ENCODE measurements around the gene DCC. TPM values are rescaled to one million over a fixed set of nuclear protein-coding genes. Genes with fewer than 3 reads are reported as not detected.

DCC gene
- total and polyA plus RNA-seq, 2 donors (not counting 1 experiment from before 2014, with no cell fraction given): not detected

DNA sequence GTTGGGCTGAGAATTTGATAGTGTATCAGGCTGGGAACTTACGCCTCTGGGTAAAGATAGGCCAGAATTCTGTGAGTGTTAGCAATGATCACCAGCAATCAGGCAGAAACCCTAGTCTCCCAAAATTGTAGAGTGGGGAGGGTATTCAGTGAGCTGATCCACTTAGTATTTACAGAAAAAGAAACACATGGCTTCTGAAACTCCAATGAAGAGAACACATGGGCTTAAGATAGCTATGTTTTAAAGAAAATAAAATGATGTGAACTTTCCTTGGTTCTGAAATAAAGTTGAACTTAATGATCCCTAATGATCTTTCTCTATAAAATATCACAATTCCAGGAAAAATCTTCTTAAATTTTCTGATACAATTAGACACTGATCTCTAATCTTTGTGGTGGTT is 472.8 kb downstream of the DCC start:
- Histone ChIP-seq H2AFZ (ENCODE audit: insufficient read depth, low read depth, low read length, poor library complexity, severe bottlenecking) (no peak overlapping the region), H3K4me3 (ENCODE audit: control extremely low read depth in 1 of 5, extremely low read depth in 1 of 5, insufficient read depth in 1 of 5, low read depth in 2 of 5, low read length in 4 of 5) (no peak overlapping the region), H3K9me3 (ENCODE audit: control extremely low read depth in 1 of 3, control insufficient read depth in 2 of 3, insufficient read depth in 1 of 3, low read length in 2 of 3) (peaks cover 0 to 9% (median 1%) of the 10 kb centered on the region in 3 donors), H4K20me1 (ENCODE audit: control insufficient read depth, insufficient read depth, low read length, poor library complexity, severe bottlenecking) (no peaks in the 10 kb centered on the region), H3K79me2 (ENCODE audit: control insufficient read depth, insufficient read depth, low read length) (no peaks in the 10 kb centered on the region), H3K4me2 (replicated peaks; ENCODE audit: low read depth, low read length, poor library complexity, severe bottlenecking) (no peak overlapping the region), H3K4me1 (ENCODE audit: control insufficient read depth in 2 of 2, insufficient read depth in 2 of 2, low read length in 2 of 2) (no peaks in the 10 kb centered on the region), H3K36me3 (replicated peaks in 1 of 2; ENCODE audit: control extremely low read depth in 1 of 2, control insufficient read depth in 1 of 2, extremely low read depth in 1 of 2, insufficient read depth in 2 of 2, low read length in 1 of 2) (no peaks in the 10 kb centered on the region), H3K27me3 (replicated peaks in 1 of 4; ENCODE audit: control extremely low read depth in 1 of 4, control insufficient read depth in 3 of 4, insufficient read depth in 4 of 4, low read length in 3 of 4) (no peaks in the 10 kb centered on the region), H3K27ac (ENCODE audit: low read length in 2 of 2) (no peak overlapping the region), H3K9ac (ENCODE audit: low read length) (no peak overlapping the region)
- DNase-seq: no peak
- TF ChIP-seq EZH2 (IDR thresholded peaks at IDR 0.05; ENCODE audit: borderline replicate concordance, insufficient read depth, low read depth, low read length, poor library complexity, severe bottlenecking) (no peak), CTCF (IDR thresholded peaks at IDR 0.05) (no peak)
- Mint-ChIP-seq H3K9me3 (ENCODE audit: insufficient read depth) (no peaks in the 10 kb centered on the region), H3K4me1 (no peaks in the 10 kb centered on the region), H3K27ac (no peak overlapping the region), H3K4me3 (no peak overlapping the region), H3K27me3 (no peaks in the 10 kb centered on the region)
- ChIA-PET CTCF (no interaction called here), POLR2A (no interaction called here)
- WGBS (ENCODE audit: insufficient coverage): no CpG with 5 or more reads among the region's 1 CpG
- no peak for ATAC-seq (ENCODE audit: low read depth)
- intact Hi-C loops (cut with micrococcal nuclease): no loop called here

- WGBS (ENCODE audit: insufficient coverage): no CpG with 5 or more reads among the region's 1 CpG
- H3K9ac ChIP-seq (ENCODE audit: low read length): no peak overlapping the region
- no peak overlapping the region for H3K27ac Mint-ChIP-seq
- H2AFZ ChIP-seq (ENCODE audit: insufficient read depth, low read depth, low read length, poor library complexity, severe bottlenecking): no peak overlapping the region
- no peaks in the 10 kb centered on the region for H3K4me1 Mint-ChIP-seq
- H3K9me3 ChIP-seq (ENCODE audit: control extremely low read depth in 1 of 3, control insufficient read depth in 2 of 3, insufficient read depth in 1 of 3, low read length in 2 of 3): peaks cover 0 to 9% (median 1%) of the 10 kb centered on the region in 3 donors
- peaks cover 3% of the 10 kb centered on the region for H3K9me3 Mint-ChIP-seq (ENCODE audit: insufficient read depth)
- DNase-seq: no peak
- no peaks in the 10 kb centered on the region for H3K36me3 ChIP-seq (replicated peaks in 1 of 2; ENCODE audit: control extremely low read depth in 1 of 2, control insufficient read depth in 1 of 2, extremely low read depth in 1 of 2, insufficient read depth in 2 of 2, low read length in 1 of 2)
- ChIA-PET CTCF (no interaction called here), POLR2A (no interaction called here)
- no peak for ATAC-seq (ENCODE audit: low read depth)
- no peak overlapping the region for H3K4me2 ChIP-seq (replicated peaks; ENCODE audit: low read depth, low read length, poor library complexity, severe bottlenecking)
- H3K4me3 ChIP-seq (ENCODE audit: control extremely low read depth in 1 of 5, extremely low read depth in 1 of 5, insufficient read depth in 1 of 5, low read depth in 2 of 5, low read length in 4 of 5): no peak overlapping the region
- no peaks in the 10 kb centered on the region for H3K27me3 ChIP-seq (replicated peaks in 1 of 4; ENCODE audit: control extremely low read depth in 1 of 4, control insufficient read depth in 3 of 4, insufficient read depth in 4 of 4, low read length in 3 of 4)
- H3K27me3 Mint-ChIP-seq: no peaks in the 10 kb centered on the region
- H3K4me1 ChIP-seq (ENCODE audit: control insufficient read depth in 2 of 2, insufficient read depth in 2 of 2, low read length in 2 of 2): no peaks in the 10 kb centered on the region
- TF ChIP-seq CTCF (IDR thresholded peaks at IDR 0.05): no peak
- TF ChIP-seq EZH2 (IDR thresholded peaks at IDR 0.05; ENCODE audit: borderline replicate concordance, insufficient read depth, low read depth, low read length, poor library complexity, severe bottlenecking): no peak
- intact Hi-C loops (cut with micrococcal nuclease): no loop called here
- H3K79me2 ChIP-seq (ENCODE audit: control insufficient read depth, insufficient read depth, low read length): no peaks in the 10 kb centered on the region
- no peak overlapping the region for H3K4me3 Mint-ChIP-seq
- no peak overlapping the region for H3K27ac ChIP-seq (ENCODE audit: low read length in 2 of 2)
- H4K20me1 ChIP-seq (ENCODE audit: control insufficient read depth, insufficient read depth, low read length, poor library complexity, severe bottlenecking): no peaks in the 10 kb centered on the region
Observed at GRCh38 chr18:52813635-52814416, 473.8 kb downstream of the DCC start.

Measured in B cell (primary cell).